ENCODE results near the gene FAM53B. TPM values are rescaled to one million over a fixed set of nuclear protein-coding genes. Genes with fewer than 3 reads are reported as not detected.
"Not testable (repeated sequence)": the region's sequence is repeated elsewhere in the genome, so short reads cannot be mapped to it uniquely, and the experiment has no call there.

Gene FAM53B
- 10 to 100 TPM; 60.8 to 84.8 (median 78.8) TPM for total RNA-seq

- peak; percentile 61 to 70 for DNase-seq (ENCODE audit: low spot score in 2 of 2)
- H3K9me3 ChIP-seq = no peaks in the 10 kb centered on the region
- peaks cover 4 to 42% (median 36%) of the 10 kb centered on the region in 4 donors for H3K4me1 ChIP-seq
- peaks cover 0 to 14% (median 0%) of the 10 kb centered on the region in 3 donors for H3K36me3 ChIP-seq
- 0 to 1% methylated on average over 11 to 19 of the region's 100 CpGs for WGBS, 2 donors
- TF ChIP-seq EP300 (IDR thresholded peaks at IDR 0.05) (peak in 1 of 2 donors; percentile 55), POLR2A (IDR thresholded peaks at IDR 0.05) (peak; percentile 78 to 84)
- TF ChIP-seq, protein P1, sequence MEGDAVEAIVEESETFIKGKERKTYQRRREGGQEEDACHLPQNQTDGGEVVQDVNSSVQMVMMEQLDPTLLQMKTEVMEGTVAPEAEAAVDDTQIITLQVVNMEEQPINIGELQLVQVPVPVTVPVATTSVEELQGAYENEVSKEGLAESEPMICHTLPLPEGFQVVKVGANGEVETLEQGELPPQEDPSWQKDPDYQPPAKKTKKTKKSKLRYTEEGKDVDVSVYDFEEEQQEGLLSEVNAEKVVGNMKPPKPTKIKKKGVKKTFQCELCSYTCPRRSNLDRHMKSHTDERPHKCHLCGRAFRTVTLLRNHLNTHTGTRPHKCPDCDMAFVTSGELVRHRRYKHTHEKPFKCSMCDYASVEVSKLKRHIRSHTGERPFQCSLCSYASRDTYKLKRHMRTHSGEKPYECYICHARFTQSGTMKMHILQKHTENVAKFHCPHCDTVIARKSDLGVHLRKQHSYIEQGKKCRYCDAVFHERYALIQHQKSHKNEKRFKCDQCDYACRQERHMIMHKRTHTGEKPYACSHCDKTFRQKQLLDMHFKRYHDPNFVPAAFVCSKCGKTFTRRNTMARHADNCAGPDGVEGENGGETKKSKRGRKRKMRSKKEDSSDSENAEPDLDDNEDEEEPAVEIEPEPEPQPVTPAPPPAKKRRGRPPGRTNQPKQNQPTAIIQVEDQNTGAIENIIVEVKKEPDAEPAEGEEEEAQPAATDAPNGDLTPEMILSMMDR (IDR thresholded peaks at IDR 0.05) = peak in 4 of 5 experiments; percentile 28 to 85 (median 60)
- peak within 1 kb of the TSS; percentile 75 to 87 (median 84) for H3K4me3 ChIP-seq
- H3K27me3 ChIP-seq = no peaks in the 10 kb centered on the region
- peak within 1 kb of the TSS; percentile 83 to 98 (median 95) for H3K27ac ChIP-seq
Observed at GRCh38 chr10:124744102-124745050, at the start of gene FAM53B. Gene FAM53B (minus strand): TSS chr10:124744378. CDS start chr10:124706713, 37,665 bp downstream.

DNA sequence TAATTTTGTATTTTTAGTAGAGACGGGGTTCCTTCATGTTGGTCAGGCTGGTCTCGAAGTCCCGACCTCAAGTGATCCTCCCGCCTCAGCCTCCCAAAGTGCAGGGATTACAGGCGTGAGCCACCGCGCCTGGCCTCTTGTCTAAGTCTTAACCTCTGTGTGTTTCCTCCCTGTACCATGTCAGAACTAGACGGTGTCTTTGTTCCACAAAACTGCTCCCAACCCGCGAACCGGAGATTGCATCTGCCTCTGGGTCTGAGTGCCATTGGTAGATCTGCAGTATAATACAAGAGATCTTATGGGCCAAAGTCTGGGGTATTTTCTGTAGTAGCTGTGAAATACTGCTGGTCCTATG, 48.8 kb upstream of the FAM53B start:
- no peak for DNase-seq (ENCODE audit: low spot score in 2 of 2)
- no peak overlapping the region for H3K4me3 ChIP-seq
- TF ChIP-seq, protein P1 (IDR thresholded peaks at IDR 0.05) = no peak
- TF ChIP-seq EP300 (IDR thresholded peaks at IDR 0.05) (no peak), POLR2A (IDR thresholded peaks at IDR 0.05) (no peak)
- H3K9me3 ChIP-seq = no peaks in the 10 kb centered on the region
- no peaks in the 10 kb centered on the region for H3K27me3 ChIP-seq
- WGBS, 2 donors = 94 to 95% methylated on average over 11 of the region's 11 CpGs
- no peak overlapping the region for H3K27ac ChIP-seq
- peaks cover 0 to 14% (median 0%) of the 10 kb centered on the region in 3 donors for H3K36me3 ChIP-seq
- H3K4me1 ChIP-seq = peaks cover 0 to 16% (median 6%) of the 10 kb centered on the region in 4 donors

- Histone ChIP-seq H3K27me3 (no peaks in the 10 kb centered on the region), H3K9me3 (no peaks in the 10 kb centered on the region), H3K27ac (peak within 1 kb of the TSS; percentile 84 to 97 (median 90)), H3K4me1 (peaks cover 0 to 16% (median 6%) of the 10 kb centered on the region in 4 donors), H3K36me3 (peaks cover 0 to 24% (median 0%) of the 10 kb centered on the region in 3 donors), H3K4me3 (peak within 1 kb of the TSS; percentile 86 to 98 (median 94))
- peak; percentile 40 to 60 for DNase-seq (ENCODE audit: low spot score in 2 of 2)
- TF ChIP-seq EP300 (IDR thresholded peaks at IDR 0.05) (peak in 1 of 2 donors; percentile 89), POLR2A (IDR thresholded peaks at IDR 0.05) (peak; percentile 49 to 73)
- TF ChIP-seq, protein P1 (IDR thresholded peaks at IDR 0.05) = peak; percentile 37 to 88 (median 54)
- 0% methylated on average over 28 to 55 of the region's 79 CpGs for WGBS, 2 donors
Observed at GRCh38 chr10:124791547-124792348, 47.6 kb upstream of the FAM53B start, which contains the start of gene EEF1AKMT2. Gene EEF1AKMT2 (minus strand): TSS chr10:124791887. CDS start chr10:124791833, 54 bp downstream.

GRCh38 chr10:124782900-124783299, 38.7 kb upstream of the FAM53B start:
- 100% methylated on average over 1 of the region's 1 CpG for WGBS, 2 donors
- H3K36me3 ChIP-seq = peaks cover 0 to 61% (median 0%) of the 10 kb centered on the region in 3 donors
- H3K27ac ChIP-seq = not testable (repeated sequence)

GRCh38 chr10:124768791-124769190, 24.6 kb upstream of the FAM53B start:
- TF ChIP-seq EP300 (IDR thresholded peaks at IDR 0.05) = no peak
- TF ChIP-seq, protein P1 (IDR thresholded peaks at IDR 0.05) = no peak
- TF ChIP-seq POLR2A (IDR thresholded peaks at IDR 0.05) = no peak
- no peaks in the 10 kb centered on the region for H3K4me1 ChIP-seq
- no peaks in the 10 kb centered on the region for H3K27me3 ChIP-seq
- H3K4me3 ChIP-seq = no peak overlapping the region
- no peak for DNase-seq (ENCODE audit: low spot score in 2 of 2)
- WGBS, 2 donors = 95 to 97% methylated on average over 2 of the region's 2 CpGs
- H3K27ac ChIP-seq = no peak overlapping the region
- H3K36me3 ChIP-seq = peaks cover 0 to 69% (median 0%) of the 10 kb centered on the region in 3 donors
- peaks cover 0 to 4% (median 0%) of the 10 kb centered on the region in 4 donors for H3K9me3 ChIP-seq

More at GRCh38 chr10:124782900-124783299, 38.7 kb upstream of the FAM53B start:
- H3K4me1 ChIP-seq; H3K9me3 ChIP-seq; H3K27me3 ChIP-seq; DNase-seq (ENCODE audit: low spot score in 2 of 2); H3K4me3 ChIP-seq: not testable (repeated sequence)

All from tibial nerve (tissue), 4 donors.